Progenitor cell of endocrine pancreas (in vitro differentiated cells): Measurements from ENCODE around the gene CAMK2D. TPM values are rescaled to one million over a fixed set of nuclear protein-coding genes. Genes with fewer than 3 reads are reported as not detected.

Experiments used
- DNase-seq: peaks from one replicate; pipeline ENCODE4 v3.0.0; 2021; ENCODE audit warnings: low spot score; ENCODE audit not compliant: unreplicated experiment
- H3K27ac Mint-ChIP-seq: 2 replicates; pipeline ENCODE4 v1.8.0; 2021; ENCODE audit warnings: mild to moderate bottlenecking, moderate library complexity, mixed read lengths
- H3K27me3 Mint-ChIP-seq: 2 replicates; pipeline ENCODE4 v1.8.0; 2021; ENCODE audit warnings: mixed read lengths
- H3K36me3 Mint-ChIP-seq: 2 replicates; pipeline ENCODE4 v1.8.0; 2022; ENCODE audit warnings: mixed read lengths; ENCODE audit not compliant: insufficient read depth
- H3K4me1 Mint-ChIP-seq: 2 replicates; pipeline ENCODE4 v1.8.0; 2021; ENCODE audit warnings: low read depth, mixed read lengths
- H3K4me3 Mint-ChIP-seq: 2 replicates; pipeline ENCODE4 v1.8.0; 2021; ENCODE audit warnings: low read depth, mild to moderate bottlenecking, moderate library complexity, mixed read lengths
- H3K9me3 Mint-ChIP-seq: 2 replicates; pipeline ENCODE4 v1.8.0; 2021; ENCODE audit warnings: low read depth, mixed read lengths
- total RNA-seq: library from RNA; stranded (reverse); gene quantifications from 2 replicates; pipeline ENCODE4 v1.2.1, GENCODE V29; 2021
- TF ChIP-seq, protein P1 (sequence below): fragments of 200-600 bp; sonication (generic); IDR thresholded peaks from one replicate; pipeline ENCODE4 v1.5.0; 2021; ENCODE audit warnings: antibody characterized with exemption, mild to moderate bottlenecking; ENCODE audit not compliant: unreplicated experiment

The CAMK2D gene
- total RNA-seq, 1 donor from 2014 or later: 74.4 TPM

DNA sequence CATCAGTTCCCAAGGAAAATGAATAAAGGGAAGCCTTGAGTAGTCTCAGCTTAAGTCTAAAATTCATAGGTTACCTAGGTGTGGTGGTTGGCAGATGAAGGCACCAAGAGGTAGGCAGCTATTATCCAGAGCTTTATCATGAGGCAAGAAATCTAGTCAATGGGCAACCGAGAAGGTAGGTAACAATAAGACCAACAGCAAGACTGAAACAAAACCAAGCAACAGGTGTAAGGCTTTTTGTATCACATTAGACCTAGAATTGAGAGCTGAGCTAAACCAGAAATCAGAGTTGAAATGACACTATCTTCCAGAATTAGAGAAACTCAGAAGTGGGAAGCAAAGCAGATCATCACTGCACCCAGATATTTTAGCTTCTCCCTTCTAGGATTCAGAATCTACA lies 117.1 kb downstream of the CAMK2D start:
- no peaks in the 10 kb centered on the region for H3K27me3 Mint-ChIP-seq
- peak overlapping the region; percentile 98 for H3K27ac Mint-ChIP-seq
- H3K9me3 Mint-ChIP-seq: no peaks in the 10 kb centered on the region
- DNase-seq: no peak
- peaks cover 59% of the 10 kb centered on the region for H3K4me1 Mint-ChIP-seq
- TF ChIP-seq, protein P1, sequence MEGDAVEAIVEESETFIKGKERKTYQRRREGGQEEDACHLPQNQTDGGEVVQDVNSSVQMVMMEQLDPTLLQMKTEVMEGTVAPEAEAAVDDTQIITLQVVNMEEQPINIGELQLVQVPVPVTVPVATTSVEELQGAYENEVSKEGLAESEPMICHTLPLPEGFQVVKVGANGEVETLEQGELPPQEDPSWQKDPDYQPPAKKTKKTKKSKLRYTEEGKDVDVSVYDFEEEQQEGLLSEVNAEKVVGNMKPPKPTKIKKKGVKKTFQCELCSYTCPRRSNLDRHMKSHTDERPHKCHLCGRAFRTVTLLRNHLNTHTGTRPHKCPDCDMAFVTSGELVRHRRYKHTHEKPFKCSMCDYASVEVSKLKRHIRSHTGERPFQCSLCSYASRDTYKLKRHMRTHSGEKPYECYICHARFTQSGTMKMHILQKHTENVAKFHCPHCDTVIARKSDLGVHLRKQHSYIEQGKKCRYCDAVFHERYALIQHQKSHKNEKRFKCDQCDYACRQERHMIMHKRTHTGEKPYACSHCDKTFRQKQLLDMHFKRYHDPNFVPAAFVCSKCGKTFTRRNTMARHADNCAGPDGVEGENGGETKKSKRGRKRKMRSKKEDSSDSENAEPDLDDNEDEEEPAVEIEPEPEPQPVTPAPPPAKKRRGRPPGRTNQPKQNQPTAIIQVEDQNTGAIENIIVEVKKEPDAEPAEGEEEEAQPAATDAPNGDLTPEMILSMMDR: no peak
- H3K36me3 Mint-ChIP-seq: peaks cover 3% of the 10 kb centered on the region
- no peak overlapping the region for H3K4me3 Mint-ChIP-seq

DNA sequence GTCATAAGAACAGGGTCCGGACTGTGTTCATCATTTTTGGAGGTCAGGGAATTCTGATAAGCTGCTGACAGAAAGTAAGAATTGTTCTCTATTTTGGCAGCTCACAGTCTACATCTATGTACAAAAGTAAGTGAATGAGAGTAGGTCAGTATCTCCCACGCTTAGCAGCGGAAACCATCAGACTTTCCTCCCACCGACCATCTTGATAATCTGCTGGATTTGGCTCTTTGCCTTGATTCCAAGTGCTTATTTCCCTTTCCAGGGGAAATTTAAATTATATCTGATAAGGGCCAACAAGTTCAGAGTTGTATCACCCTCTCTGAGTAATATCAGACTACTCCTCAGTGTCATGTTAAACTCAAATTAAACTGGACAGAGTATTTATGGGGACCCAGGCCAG lies 118.0 kb downstream of the CAMK2D start:
- Mint-ChIP-seq H3K9me3 (no peaks in the 10 kb centered on the region), H3K27ac (no peak overlapping the region), H3K4me3 (no peak overlapping the region), H3K4me1 (peaks cover 65% of the 10 kb centered on the region), H3K36me3 (no peaks in the 10 kb centered on the region), H3K27me3 (no peaks in the 10 kb centered on the region)
- no peak for DNase-seq
- TF ChIP-seq, protein P1: no peak

DNA sequence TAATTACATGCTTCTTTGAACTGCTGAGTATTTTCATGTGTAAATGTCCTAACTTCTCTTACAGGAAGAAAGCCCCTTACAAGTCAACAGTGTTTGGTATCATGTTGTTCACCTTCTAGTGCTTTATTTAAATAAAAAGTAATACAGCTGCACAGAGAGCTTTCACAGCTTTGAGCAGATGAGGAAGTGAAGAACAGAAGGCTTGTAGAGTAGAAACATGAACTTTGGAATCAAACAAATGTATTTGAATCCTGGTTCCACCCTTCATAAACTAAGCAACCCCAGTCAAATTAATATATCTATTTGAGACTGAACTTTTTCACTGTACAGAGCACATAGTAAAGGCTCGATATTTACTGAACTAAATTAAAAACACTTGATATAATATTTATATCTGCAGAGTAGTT lies 120.5 kb downstream of the CAMK2D start:
- H3K27ac Mint-ChIP-seq: peak overlapping the region; percentile 73
- H3K27me3 Mint-ChIP-seq: no peaks in the 10 kb centered on the region
- H3K36me3 Mint-ChIP-seq: peaks cover 2% of the 10 kb centered on the region
- H3K4me1 Mint-ChIP-seq: peaks cover 67% of the 10 kb centered on the region
- no peak for DNase-seq
- H3K4me3 Mint-ChIP-seq: no peak overlapping the region
- TF ChIP-seq, protein P1: no peak
- H3K9me3 Mint-ChIP-seq: no peaks in the 10 kb centered on the region

DNA sequence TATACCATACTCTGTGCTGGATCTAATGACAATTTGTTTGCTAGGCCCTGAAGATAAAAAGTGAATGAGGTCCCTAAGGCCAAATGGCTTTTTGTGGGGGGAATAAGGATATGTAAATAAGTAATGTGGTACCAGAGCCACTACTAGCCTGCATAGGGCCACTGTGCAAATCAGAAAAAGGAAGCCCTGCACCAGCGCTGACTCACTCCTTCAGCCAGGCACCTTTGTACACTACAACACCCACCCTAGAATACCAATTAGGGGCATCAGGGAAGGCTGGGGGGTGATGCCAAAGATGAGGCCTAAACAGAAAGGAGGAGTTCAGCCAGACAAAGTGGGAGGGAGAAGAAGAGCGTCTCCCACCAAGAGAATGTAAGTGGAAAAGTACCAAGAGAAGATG lies 122.2 kb downstream of the CAMK2D start:
- Mint-ChIP-seq H3K4me1 (peaks cover 56% of the 10 kb centered on the region), H3K27ac (peak overlapping the region; percentile 46), H3K4me3 (no peak overlapping the region)

DNA sequence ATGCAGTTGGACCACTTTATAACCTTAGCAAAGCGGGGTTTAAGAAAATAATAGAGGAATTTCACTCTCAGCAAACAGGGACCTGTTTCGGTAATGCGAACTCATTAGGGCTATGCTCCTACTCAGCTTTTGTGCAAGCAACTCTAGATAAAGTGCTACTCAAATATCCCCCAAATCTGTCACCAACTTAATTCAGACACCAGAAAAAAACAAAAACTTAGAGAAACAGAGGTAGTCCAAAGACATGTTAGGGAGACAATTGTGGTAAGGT lies 123.0 kb downstream of the CAMK2D start:
- H3K9me3 Mint-ChIP-seq: no peaks in the 10 kb centered on the region
- TF ChIP-seq, protein P1: no peak
- no peak overlapping the region for H3K4me3 Mint-ChIP-seq
- H3K36me3 Mint-ChIP-seq: peaks cover 2% of the 10 kb centered on the region
- H3K27me3 Mint-ChIP-seq: no peaks in the 10 kb centered on the region
- H3K27ac Mint-ChIP-seq: peak overlapping the region; percentile 38
- H3K4me1 Mint-ChIP-seq: peaks cover 55% of the 10 kb centered on the region
- DNase-seq: no peak

More for the DNA sequence above, 122.2 kb downstream of the CAMK2D start:
- peaks cover 2% of the 10 kb centered on the region for H3K36me3 Mint-ChIP-seq
- DNase-seq: no peak
- H3K27me3 Mint-ChIP-seq: no peaks in the 10 kb centered on the region
- no peaks in the 10 kb centered on the region for H3K9me3 Mint-ChIP-seq
- TF ChIP-seq, protein P1: no peak
